Smooth muscle cell (in vitro differentiated cells): ENCODE results near the gene PTGIS. TPM values are rescaled to one million over a fixed set of nuclear protein-coding genes. Genes with fewer than 3 reads are reported as not detected.

Experiments used
- DNase-seq: peaks from one replicate; lab custom pipeline; 2025; ENCODE audit not compliant: unreplicated experiment; lab: John Stamatoyannopoulos, UW
- H2AFZ ChIP-seq: fragments of 200-600 bp; sonication (generic); 2 replicates; pipeline ENCODE4 v1.6.0; 2016; ENCODE audit warnings: antibody characterized with exemption, low read depth, mild to moderate bottlenecking
- H3F3A ChIP-seq: fragments of 200-600 bp; sonication (generic); 2 replicates; pipeline ENCODE4 v1.6.0; 2017; ENCODE audit warnings: antibody characterized with exemption, low read depth
- H3K27ac ChIP-seq: fragments of 200-600 bp; sonication (generic); 2 replicates; pipeline ENCODE4 v1.5.1; 2016; ENCODE audit warnings: low read depth, mild to moderate bottlenecking
- H3K27me3 ChIP-seq: fragments of 200-600 bp; sonication (generic); 2 replicates; pipeline ENCODE4 v1.6.1; 2016; ENCODE audit warnings: low read depth, mild to moderate bottlenecking
- H3K36me3 ChIP-seq: fragments of 200-600 bp; sonication (generic); 2 replicates; pipeline ENCODE4 v1.5.1; 2016; ENCODE audit warnings: low read depth
- H3K4me1 ChIP-seq: fragments of 200-600 bp; sonication (generic); 2 replicates; pipeline ENCODE4 v1.5.1; 2016; ENCODE audit warnings: low read depth
- H3K4me2 ChIP-seq: fragments of 200-600 bp; sonication (generic); 2 replicates; pipeline ENCODE4 v1.6.0; 2016; ENCODE audit warnings: mild to moderate bottlenecking
- H3K4me3 ChIP-seq: fragments of 200-600 bp; sonication (generic); 2 replicates; pipeline ENCODE4 v1.5.1; 2016; ENCODE audit warnings: mild to moderate bottlenecking
- H3K79me2 ChIP-seq: fragments of 200-600 bp; sonication (generic); 2 replicates; pipeline ENCODE4 v1.6.0; 2016; ENCODE audit warnings: low read depth, mild to moderate bottlenecking
- H3K9ac ChIP-seq: fragments of 200-600 bp; sonication (generic); 2 replicates; pipeline ENCODE4 v1.6.0; 2016; ENCODE audit warnings: low read depth
- H3K9me3 ChIP-seq: fragments of 200-600 bp; sonication (generic); replicated peaks from 2 replicates; pipeline ENCODE4 v1.5.1; 2016; ENCODE audit warnings: low read depth
- H4K20me1 ChIP-seq: fragments of 200-600 bp; sonication (generic); 2 replicates; pipeline ENCODE4 v1.6.0; 2016; ENCODE audit warnings: low read depth
- CTCF ChIP-seq: fragments of 200-600 bp; sonication (generic); IDR thresholded peaks from 2 replicates; pipeline ENCODE4 v1.5.1; 2017; ENCODE audit warnings: borderline replicate concordance, mild to moderate bottlenecking, antibody characterized with exemption; ENCODE audit not compliant: insufficient read depth, poor library complexity, severe bottlenecking
- WGBS: methylation state at CpG from one replicate; pipeline ENCODE4 v1.1.7; 2016; ENCODE audit warnings: low lambda C conversion rate; 5-methylcytosine and 5-hydroxymethylcytosine counted together
- polyA plus RNA-seq: library from polyadenylated mRNA; unstranded; fragments of >200 nt; fragmentation: Nextera tagmentation; extraction: Ambion mirVana; gene quantifications from 2 replicates; pipeline ENCODE4 v1.2.1, GENCODE V29; 2016
- total RNA-seq: library from RNA; depleted of rRNA; stranded (reverse); fragments of >200 nt; gene quantifications from 2 replicates; pipeline ENCODE4 v1.2.3, GENCODE V29; 2014

PTGIS gene
- total and polyA plus RNA-seq, 2 experiments from 2014 or later: 0.18 to 0.64 TPM

GRCh38 chr20:49558826-49559225 lies 9.1 kb downstream of the PTGIS start:
- H3K9me3 ChIP-seq: peaks cover 4% of the 10 kb centered on the region
- H3K27me3 ChIP-seq: no peaks in the 10 kb centered on the region
- no peaks in the 10 kb centered on the region for H3F3A ChIP-seq
- no peak for DNase-seq
- H3K4me3 ChIP-seq: no peak overlapping the region
- H2AFZ ChIP-seq: no peak overlapping the region
- peaks cover 9% of the 10 kb centered on the region for H3K4me1 ChIP-seq
- no peaks in the 10 kb centered on the region for H3K36me3 ChIP-seq
- TF ChIP-seq CTCF: no peak
- H3K4me2 ChIP-seq: no peak overlapping the region
- H3K27ac ChIP-seq: no peak overlapping the region
- H3K9ac ChIP-seq: no peak overlapping the region
- H4K20me1 ChIP-seq: no peaks in the 10 kb centered on the region
- WGBS: 56% methylated on average over 8 of the region's 8 CpGs
- no peaks in the 10 kb centered on the region for H3K79me2 ChIP-seq

- no peak for DNase-seq
- no peaks in the 10 kb centered on the region for H3K79me2 ChIP-seq
- no peak overlapping the region for H3K27ac ChIP-seq
- WGBS: 83% methylated on average over 5 of the region's 5 CpGs
- H3K36me3 ChIP-seq: no peaks in the 10 kb centered on the region
- H4K20me1 ChIP-seq: no peaks in the 10 kb centered on the region
- no peaks in the 10 kb centered on the region for H3K27me3 ChIP-seq
- no peak overlapping the region for H3K9ac ChIP-seq
- TF ChIP-seq CTCF: no peak
- H3F3A ChIP-seq: no peaks in the 10 kb centered on the region
- H3K4me2 ChIP-seq: no peak overlapping the region
- H2AFZ ChIP-seq: no peak overlapping the region
- peaks cover 9% of the 10 kb centered on the region for H3K4me1 ChIP-seq
- H3K4me3 ChIP-seq: no peak overlapping the region
- peaks cover 4% of the 10 kb centered on the region for H3K9me3 ChIP-seq
These were observed 10.5 kb downstream of the PTGIS start for GRCh38 chr20:49557449-49557848.

- H3K4me1 ChIP-seq: peaks cover 3% of the 10 kb centered on the region
- no peak overlapping the region for H2AFZ ChIP-seq
- no peak overlapping the region for H3K27ac ChIP-seq
- no peaks in the 10 kb centered on the region for H3K36me3 ChIP-seq
- H3K9me3 ChIP-seq: peaks cover 4% of the 10 kb centered on the region
- no peak overlapping the region for H3K9ac ChIP-seq
- no peaks in the 10 kb centered on the region for H3F3A ChIP-seq
- no peak overlapping the region for H3K4me3 ChIP-seq
- H3K79me2 ChIP-seq: no peaks in the 10 kb centered on the region
- DNase-seq: no peak
- no peak for TF ChIP-seq CTCF
- H4K20me1 ChIP-seq: no peaks in the 10 kb centered on the region
- H3K27me3 ChIP-seq: no peaks in the 10 kb centered on the region
- H3K4me2 ChIP-seq: no peak overlapping the region
These were observed 11.3 kb downstream of the PTGIS start for GRCh38 chr20:49556621-49557020.

- Histone ChIP-seq H3K36me3 (no peaks in the 10 kb centered on the region), H3K27ac (no peak overlapping the region), H3K4me2 (no peak overlapping the region), H3K9me3 (no peaks in the 10 kb centered on the region), H3F3A (no peaks in the 10 kb centered on the region), H3K9ac (no peak overlapping the region), H3K27me3 (no peaks in the 10 kb centered on the region), H3K4me3 (no peak overlapping the region), H3K4me1 (peaks cover 3% of the 10 kb centered on the region), H2AFZ (no peak overlapping the region), H4K20me1 (no peaks in the 10 kb centered on the region), H3K79me2 (no peaks in the 10 kb centered on the region)
- DNase-seq: no peak
- 86% methylated on average over 8 of the region's 8 CpGs for WGBS
- TF ChIP-seq CTCF: no peak
These were observed 18.0 kb downstream of the PTGIS start for GRCh38 chr20:49549801-49550551.
